ENCODE measurements around the gene GATAD1. TPM values are rescaled to one million over a fixed set of nuclear protein-coding genes. Genes with fewer than 3 reads are reported as not detected.

Gene GATAD1
- total and polyA plus RNA-seq, 2 of the 13 experiments (the other 11 are each of a cell fraction or from before 2014, with no cell fraction given): 20.6 to 42.1 TPM

DNA sequence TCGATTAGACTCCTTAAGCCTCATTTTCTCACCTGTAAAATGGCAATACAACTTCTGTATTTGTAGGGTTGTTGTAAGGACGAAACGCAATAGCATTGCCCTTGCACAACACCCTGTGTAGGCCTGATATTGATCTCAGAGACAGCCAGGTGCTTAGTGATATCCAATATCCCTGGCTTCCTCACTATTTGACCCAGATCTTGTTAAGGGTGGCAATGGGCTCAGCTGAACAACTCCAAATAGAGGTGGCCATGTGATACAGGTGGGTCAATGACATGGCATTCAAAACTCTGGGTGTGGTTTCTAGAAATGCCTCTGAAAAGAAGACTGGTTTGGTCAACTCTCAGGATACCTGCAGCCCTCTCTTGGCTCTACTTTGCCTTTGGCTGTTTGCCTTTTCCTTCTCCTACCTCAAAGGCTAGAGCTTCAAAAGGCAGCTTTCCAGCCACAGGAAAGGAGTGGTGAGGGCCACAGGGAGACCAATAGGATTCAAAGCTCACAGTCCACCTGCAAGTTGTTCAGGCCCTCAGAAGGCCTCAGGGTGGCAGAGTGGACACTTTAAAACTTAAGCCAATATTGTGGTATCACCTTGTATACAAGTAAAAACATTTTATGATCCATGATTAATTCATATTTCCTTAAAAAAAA lies 14.9 kb upstream of the GATAD1 start:
- H2AFZ ChIP-seq (ENCODE audit: low read length): no peak overlapping the region
- no peak overlapping the region for H3K4me2 ChIP-seq (ENCODE audit: low read depth, low read length)
- no peaks in the 10 kb centered on the region for H4K20me1 ChIP-seq (ENCODE audit: insufficient read depth, low read length)
- H3K27me3 ChIP-seq (ENCODE audit: control insufficient read depth in 1 of 2, insufficient read depth in 2 of 2, low read length in 2 of 2): 0 out of 5 replicates have a peak, but pooled peaks cover 0 to 1% of the 10 kb centered on the region in 2 experiments
- H3K79me2 ChIP-seq (ENCODE audit: insufficient read depth, low read length): no peaks in the 10 kb centered on the region
- ATAC-seq: peak; percentile 75
- CTCF ChIA-PET (ENCODE audit: low intra/inter-chr PET ratio, low total read pairs): no interaction called here
- no peak overlapping the region for H3K27ac ChIP-seq (ENCODE audit: extremely low read length, insufficient read depth, low read length)
- no TSS peak for BruUV-seq (replicated peaks)
- H3K36me3 ChIP-seq (replicated peaks in 1 of 2; ENCODE audit: control insufficient read depth in 1 of 2, insufficient read depth in 2 of 2, low read length in 2 of 2): no peaks in the 10 kb centered on the region
- intact Hi-C loops (cut with micrococcal nuclease; ENCODE audit: unreplicated experiment): no loop called here
- H3K9ac ChIP-seq (ENCODE audit: insufficient read depth, low read depth, low read length): no peak overlapping the region
- no peaks in the 10 kb centered on the region for H3K9me3 ChIP-seq (ENCODE audit: low read length)
- WGBS (ENCODE audit: low lambda C conversion rate): 18% methylated on average over 3 of the region's 3 CpGs
- H3K4me1 ChIP-seq (ENCODE audit: insufficient read depth, low read length): no peaks in the 10 kb centered on the region
- no peak overlapping the region for H3K4me3 ChIP-seq (replicated peaks in 1 of 3; ENCODE audit: insufficient read depth in 1 of 3, low read depth in 2 of 3, low read length in 3 of 3)
- POLR2A ChIA-PET: no interaction called here
- TF ChIP-seq CEBPB (IDR thresholded peaks at IDR 0.05; ENCODE audit: borderline replicate concordance, low read depth, low read length) (peak; percentile 67; the same call in 1 of the 2 replicates), ZFP1 (CRISPR knock-in tag; IDR thresholded peaks at IDR 0.05) (no peak), ZFP41 (CRISPR knock-in tag; IDR thresholded peaks at IDR 0.05; ENCODE audit: borderline replicate concordance) (no peak)
- no peak for FAIRE-seq
- DNase-seq (ENCODE audit: low spot score): no peak
- in situ Hi-C loops (cut with HindIII; ENCODE audit: extremely low pct_ligation_motif_present, low pct_unique_long_range_greater_than_20kb): loop anchor here (25.0 kb wide), 1 partner anchor 630 kb away; no protein-coding TSS in a partner anchor

DNA sequence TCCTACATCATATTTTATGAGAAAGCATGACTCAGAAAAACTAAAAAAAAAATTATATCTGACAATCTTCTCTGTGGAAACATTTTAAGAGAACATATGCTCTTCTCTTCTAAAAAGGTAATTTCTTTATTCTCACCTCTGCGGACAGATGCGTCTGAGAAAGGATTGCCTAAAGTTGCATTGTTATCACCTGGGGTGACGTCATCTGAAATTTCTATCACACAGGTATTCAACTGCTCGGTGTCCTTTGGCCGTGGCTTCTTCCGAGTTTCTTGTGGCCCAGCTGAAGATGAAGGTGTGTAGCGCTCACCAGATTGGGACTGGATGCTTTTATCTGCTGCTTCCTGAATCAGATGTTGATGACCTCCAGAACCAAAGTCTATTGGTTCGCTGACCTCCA lies 14.3 kb upstream of the GATAD1 start:
- H3K27ac ChIP-seq (ENCODE audit: extremely low read length, insufficient read depth, low read length): no peak overlapping the region
- H3K9ac ChIP-seq (ENCODE audit: insufficient read depth, low read depth, low read length): no peak overlapping the region
- no peaks in the 10 kb centered on the region for H3K9me3 ChIP-seq (ENCODE audit: low read length)
- in situ Hi-C loops (cut with HindIII; ENCODE audit: extremely low pct_ligation_motif_present, low pct_unique_long_range_greater_than_20kb) (loop anchor here (25.0 kb wide), 1 partner anchor 629 kb away; no protein-coding TSS in a partner anchor), intact Hi-C loops (cut with micrococcal nuclease; ENCODE audit: unreplicated experiment) (no loop called here)
- H4K20me1 ChIP-seq (ENCODE audit: insufficient read depth, low read length): no peaks in the 10 kb centered on the region
- H3K79me2 ChIP-seq (ENCODE audit: insufficient read depth, low read length): no peaks in the 10 kb centered on the region
- 73% methylated on average over 8 of the region's 8 CpGs for WGBS (ENCODE audit: low lambda C conversion rate)
- no peaks in the 10 kb centered on the region for H3K4me1 ChIP-seq (ENCODE audit: insufficient read depth, low read length)
- TF ChIP-seq CREB1 (IDR thresholded peaks at IDR 0.05) (peak; percentile 80), CREB1 (CRISPR knock-in tag; IDR thresholded peaks at IDR 0.05) (no peak), HDAC2 (CRISPR knock-in tag; IDR thresholded peaks at IDR 0.05) (no peak), ATRX (CRISPR knock-in tag; IDR thresholded peaks at IDR 0.05; ENCODE audit: borderline replicate concordance) (no peak), ATF7 (IDR thresholded peaks at IDR 0.05) (peak; percentile 89), ATF7 (CRISPR knock-in tag; IDR thresholded peaks at IDR 0.05) (no peak), NR2F1 (CRISPR knock-in tag; IDR thresholded peaks at IDR 0.05) (no peak), ATM (IDR thresholded peaks at IDR 0.05; ENCODE audit: borderline replicate concordance) (no peak), ZBTB21 (CRISPR knock-in tag; IDR thresholded peaks at IDR 0.05) (no peak), ZNF770 (CRISPR knock-in tag; IDR thresholded peaks at IDR 0.05) (no peak), STAT6 (CRISPR knock-in tag; IDR thresholded peaks at IDR 0.05; ENCODE audit: borderline replicate concordance) (no peak)
- no TSS peak for BruUV-seq (replicated peaks)
- DNase-seq (ENCODE audit: low spot score) (no peak), FAIRE-seq (no peak), ATAC-seq (no peak)
- no peak overlapping the region for H3K4me2 ChIP-seq (ENCODE audit: low read depth, low read length)
- H3K4me3 ChIP-seq (replicated peaks in 1 of 3; ENCODE audit: insufficient read depth in 1 of 3, low read depth in 2 of 3, low read length in 3 of 3): no peak overlapping the region
- CTCF ChIA-PET (ENCODE audit: low intra/inter-chr PET ratio, low total read pairs): no interaction called here
- no peaks in the 10 kb centered on the region for H3K36me3 ChIP-seq (replicated peaks in 1 of 2; ENCODE audit: control insufficient read depth in 1 of 2, insufficient read depth in 2 of 2, low read length in 2 of 2)
- H3K27me3 ChIP-seq (ENCODE audit: control insufficient read depth in 1 of 2, insufficient read depth in 2 of 2, low read length in 2 of 2): 0 out of 5 replicates have a peak, but pooled peaks cover 0 to 1% of the 10 kb centered on the region in 2 experiments
- no peak overlapping the region for H2AFZ ChIP-seq (ENCODE audit: low read length)
- POLR2A ChIA-PET: no interaction called here
